HepG2 (cell line): Measurements from ENCODE around the gene GARS1. TPM values are rescaled to one million over a fixed set of nuclear protein-coding genes. Genes with fewer than 3 reads are reported as not detected.

Experiments
- CBX5 ChIP-seq: sonication (generic); formaldehyde crosslinking; IDR thresholded peaks from 2 replicates; pipeline ENCODE4 v1.4.0; 2020; ENCODE audit warnings: missing genetic modification reagents, borderline replicate concordance
- CEBPB ChIP-seq: IDR thresholded peaks from 2 replicates; pipeline ENCODE4 v1.6.1; 2011; ENCODE audit warnings: low read depth, low read length, improper control_type of control experiment, borderline replicate concordance
- FOSL1 ChIP-seq: sonication (generic); formaldehyde crosslinking; IDR thresholded peaks from 2 replicates; pipeline ENCODE4 v1.9.0; 2021; ENCODE audit warnings: missing genetic modification reagents, borderline replicate concordance
- KAT2B ChIP-seq: fragments of 150-350 bp; IDR thresholded peaks from 2 replicates; pipeline ENCODE4 v1.6.1; 2014; ENCODE audit warnings: low read depth, low read length, borderline replicate concordance
- RARG ChIP-seq: sonication (generic); formaldehyde crosslinking; IDR thresholded peaks from 2 replicates; pipeline ENCODE4 v1.4.0; 2020; ENCODE audit warnings: low read depth, mild to moderate bottlenecking, missing genetic modification reagents
- ZFP36 ChIP-seq: fragments of 150-350 bp; IDR thresholded peaks from 2 replicates; pipeline ENCODE4 v1.6.1; 2018; ENCODE audit warnings: borderline replicate concordance, low read length, low read depth; ENCODE audit not compliant: partially characterized antibody
- ZNF101 ChIP-seq: sonication (generic); formaldehyde crosslinking; IDR thresholded peaks from 2 replicates; pipeline ENCODE4 v1.4.0; 2020; ENCODE audit warnings: mild to moderate bottlenecking, low read depth, missing genetic modification reagents, borderline replicate concordance
- ZNF367 ChIP-seq: sonication (generic); formaldehyde crosslinking; IDR thresholded peaks from 2 replicates; pipeline ENCODE4 v1.4.0; 2020; ENCODE audit warnings: missing genetic modification reagents, borderline replicate concordance
- ZNF605 ChIP-seq: sonication (generic); formaldehyde crosslinking; IDR thresholded peaks from 2 replicates; pipeline ENCODE4 v1.8.0; 2022; ENCODE audit warnings: mild to moderate bottlenecking, missing genetic modification reagents
- polyA plus RNA-seq, 8 experiments: library from polyadenylated mRNA; depleted of rRNA in 3 of 8; stranded (reverse) in 7 of 8; unstranded in 1 of 8; fragments of >200 nt; fragmentation: Illumina TruSeq in 4 of 8; extraction: Trizol in 4 of 8; gene quantifications; 2 replicates each; pipeline versions ENCODE4 v1.2.1 to v1.2.3, GENCODE V29; 2011 to 2016; ENCODE audit warnings: low read depth in 4 of 8, missing spikeins in 1 of 8, mixed read lengths in 1 of 8; ENCODE audit not compliant: insufficient read depth in 1 of 8
- total RNA-seq, 5 experiments: library from RNA; depleted of rRNA; stranded (reverse); fragments of >200 nt; fragmentation: Illumina TruSeq; extraction: Trizol; gene quantifications; 2 replicates each; pipeline ENCODE4 v1.2.3, GENCODE V29; 2016; ENCODE audit warnings: low read depth in 1 of 5
- TF ChIP-seq, protein P1 (sequence below), 2 experiments: sonication (generic) in 1 of 2; formaldehyde crosslinking in 1 of 2; IDR thresholded peaks; 2 replicates each; pipeline versions ENCODE4 v1.4.0 to v1.6.1; 2016 to 2020; ENCODE audit warnings: borderline replicate concordance in 1 of 2, low read depth in 1 of 2, mild to moderate bottlenecking in 1 of 2, missing genetic modification reagents in 1 of 2
- TF ChIP-seq, protein P2 (sequence below): sonication (generic); formaldehyde crosslinking; IDR thresholded peaks from 2 replicates; pipeline ENCODE4 v1.8.0; 2022; ENCODE audit warnings: missing genetic modification reagents, mild to moderate bottlenecking, borderline replicate concordance
- TF ChIP-seq, protein P3 (sequence below), 2 experiments: IDR thresholded peaks; 2 replicates each; pipeline ENCODE4 v1.6.1; 2011 to 2012; ENCODE audit warnings: low read length in 2 of 2, borderline replicate concordance in 1 of 2, low read depth in 1 of 2, mild to moderate bottlenecking in 1 of 2, moderate library complexity in 1 of 2
- TF ChIP-seq, protein P4 (sequence below): sonication (generic); formaldehyde crosslinking; IDR thresholded peaks from 2 replicates; pipeline ENCODE4 v1.5.1; 2020; ENCODE audit warnings: missing genetic modification reagents, mild to moderate bottlenecking, borderline replicate concordance
- TF ChIP-seq, protein P5 (sequence below): sonication (generic); formaldehyde crosslinking; IDR thresholded peaks from 2 replicates; pipeline ENCODE4 v1.4.0; 2020; ENCODE audit warnings: missing genetic modification reagents

Gene GARS1
- total and polyA plus RNA-seq, 2 of the 13 experiments (the other 11 are each of a cell fraction or from before 2014, with no cell fraction given) = 140 to 460 TPM

DNA sequence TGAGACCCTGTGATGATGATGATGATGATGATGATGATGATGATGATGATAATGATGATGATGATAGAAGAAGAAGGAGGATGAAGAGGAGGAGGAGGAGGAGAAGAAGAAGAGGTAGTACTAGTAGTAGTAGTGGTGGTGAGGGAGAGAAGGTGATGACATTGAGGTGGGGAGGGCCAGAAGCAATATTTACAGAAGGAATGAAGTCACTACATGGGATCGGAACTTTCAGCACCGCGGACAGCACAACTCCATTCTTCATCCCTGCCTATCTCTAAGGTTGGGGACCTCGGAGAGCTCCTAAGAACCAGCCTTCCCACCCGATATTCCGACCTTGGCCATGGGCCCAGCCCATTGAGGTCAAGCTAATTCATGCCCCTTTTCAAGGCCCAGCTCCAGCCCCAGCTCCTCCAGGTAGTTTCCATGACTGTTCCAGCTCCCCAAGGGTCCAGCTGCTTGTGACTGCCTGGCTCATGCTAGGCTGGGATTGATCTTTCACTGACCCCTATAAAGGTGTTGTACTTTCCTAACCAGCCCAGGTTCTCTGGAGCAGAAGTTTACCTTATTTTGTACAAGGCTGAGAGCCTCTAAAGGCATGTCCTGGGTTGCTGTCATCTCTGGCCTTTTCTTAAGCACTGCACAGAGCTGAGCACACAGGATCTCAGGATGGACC is 77.3 kb downstream of the GARS1 start (continued):
- TF ChIP-seq, protein P1, sequence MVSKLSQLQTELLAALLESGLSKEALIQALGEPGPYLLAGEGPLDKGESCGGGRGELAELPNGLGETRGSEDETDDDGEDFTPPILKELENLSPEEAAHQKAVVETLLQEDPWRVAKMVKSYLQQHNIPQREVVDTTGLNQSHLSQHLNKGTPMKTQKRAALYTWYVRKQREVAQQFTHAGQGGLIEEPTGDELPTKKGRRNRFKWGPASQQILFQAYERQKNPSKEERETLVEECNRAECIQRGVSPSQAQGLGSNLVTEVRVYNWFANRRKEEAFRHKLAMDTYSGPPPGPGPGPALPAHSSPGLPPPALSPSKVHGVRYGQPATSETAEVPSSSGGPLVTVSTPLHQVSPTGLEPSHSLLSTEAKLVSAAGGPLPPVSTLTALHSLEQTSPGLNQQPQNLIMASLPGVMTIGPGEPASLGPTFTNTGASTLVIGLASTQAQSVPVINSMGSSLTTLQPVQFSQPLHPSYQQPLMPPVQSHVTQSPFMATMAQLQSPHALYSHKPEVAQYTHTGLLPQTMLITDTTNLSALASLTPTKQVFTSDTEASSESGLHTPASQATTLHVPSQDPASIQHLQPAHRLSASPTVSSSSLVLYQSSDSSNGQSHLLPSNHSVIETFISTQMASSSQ (IDR thresholded peaks at IDR 0.05; ENCODE audit: low read depth) = no peak
- TF ChIP-seq, protein P1 (CRISPR knock-in tag; IDR thresholded peaks at IDR 0.05; ENCODE audit: borderline replicate concordance) = no peak
- 0 out of 2 replicates have a peak, but pooled peaks have one; percentile 39 for TF ChIP-seq CBX5
- no peak for TF ChIP-seq ZNF101 (CRISPR knock-in tag)
- TF ChIP-seq, protein P2, sequence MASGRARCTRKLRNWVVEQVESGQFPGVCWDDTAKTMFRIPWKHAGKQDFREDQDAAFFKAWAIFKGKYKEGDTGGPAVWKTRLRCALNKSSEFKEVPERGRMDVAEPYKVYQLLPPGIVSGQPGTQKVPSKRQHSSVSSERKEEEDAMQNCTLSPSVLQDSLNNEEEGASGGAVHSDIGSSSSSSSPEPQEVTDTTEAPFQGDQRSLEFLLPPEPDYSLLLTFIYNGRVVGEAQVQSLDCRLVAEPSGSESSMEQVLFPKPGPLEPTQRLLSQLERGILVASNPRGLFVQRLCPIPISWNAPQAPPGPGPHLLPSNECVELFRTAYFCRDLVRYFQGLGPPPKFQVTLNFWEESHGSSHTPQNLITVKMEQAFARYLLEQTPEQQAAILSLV (CRISPR knock-in tag) = peak; percentile 63; the same call in 1 of the 2 replicates
- TF ChIP-seq, protein P3, sequence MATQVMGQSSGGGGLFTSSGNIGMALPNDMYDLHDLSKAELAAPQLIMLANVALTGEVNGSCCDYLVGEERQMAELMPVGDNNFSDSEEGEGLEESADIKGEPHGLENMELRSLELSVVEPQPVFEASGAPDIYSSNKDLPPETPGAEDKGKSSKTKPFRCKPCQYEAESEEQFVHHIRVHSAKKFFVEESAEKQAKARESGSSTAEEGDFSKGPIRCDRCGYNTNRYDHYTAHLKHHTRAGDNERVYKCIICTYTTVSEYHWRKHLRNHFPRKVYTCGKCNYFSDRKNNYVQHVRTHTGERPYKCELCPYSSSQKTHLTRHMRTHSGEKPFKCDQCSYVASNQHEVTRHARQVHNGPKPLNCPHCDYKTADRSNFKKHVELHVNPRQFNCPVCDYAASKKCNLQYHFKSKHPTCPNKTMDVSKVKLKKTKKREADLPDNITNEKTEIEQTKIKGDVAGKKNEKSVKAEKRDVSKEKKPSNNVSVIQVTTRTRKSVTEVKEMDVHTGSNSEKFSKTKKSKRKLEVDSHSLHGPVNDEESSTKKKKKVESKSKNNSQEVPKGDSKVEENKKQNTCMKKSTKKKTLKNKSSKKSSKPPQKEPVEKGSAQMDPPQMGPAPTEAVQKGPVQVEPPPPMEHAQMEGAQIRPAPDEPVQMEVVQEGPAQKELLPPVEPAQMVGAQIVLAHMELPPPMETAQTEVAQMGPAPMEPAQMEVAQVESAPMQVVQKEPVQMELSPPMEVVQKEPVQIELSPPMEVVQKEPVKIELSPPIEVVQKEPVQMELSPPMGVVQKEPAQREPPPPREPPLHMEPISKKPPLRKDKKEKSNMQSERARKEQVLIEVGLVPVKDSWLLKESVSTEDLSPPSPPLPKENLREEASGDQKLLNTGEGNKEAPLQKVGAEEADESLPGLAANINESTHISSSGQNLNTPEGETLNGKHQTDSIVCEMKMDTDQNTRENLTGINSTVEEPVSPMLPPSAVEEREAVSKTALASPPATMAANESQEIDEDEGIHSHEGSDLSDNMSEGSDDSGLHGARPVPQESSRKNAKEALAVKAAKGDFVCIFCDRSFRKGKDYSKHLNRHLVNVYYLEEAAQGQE (IDR thresholded peaks at IDR 0.05; ENCODE audit: borderline replicate concordance in 1 of 2, low read depth in 1 of 2, low read length in 2 of 2) = peak in 1 of 2 experiments; percentile 100
- TF ChIP-seq, protein P4, sequence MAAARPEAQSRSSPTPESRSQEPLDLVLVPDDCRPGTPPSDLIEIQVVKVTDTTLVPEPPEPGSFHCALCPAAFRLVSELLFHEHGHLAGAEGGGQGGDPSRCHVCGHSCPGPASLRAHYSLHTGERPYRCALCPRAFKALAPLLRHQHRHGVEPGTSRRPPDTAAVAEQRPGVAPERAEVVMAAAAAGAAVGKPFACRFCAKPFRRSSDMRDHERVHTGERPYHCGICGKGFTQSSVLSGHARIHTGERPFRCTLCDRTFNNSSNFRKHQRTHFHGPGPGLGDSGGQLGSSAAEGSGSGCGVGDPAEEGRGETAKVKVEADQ = no peak
- TF ChIP-seq FOSL1 (CRISPR knock-in tag) = no peak
- peak; percentile 65; the same call in 1 of the 2 replicates for TF ChIP-seq ZNF367
- TF ChIP-seq KAT2B = no peak
- TF ChIP-seq, protein P5, sequence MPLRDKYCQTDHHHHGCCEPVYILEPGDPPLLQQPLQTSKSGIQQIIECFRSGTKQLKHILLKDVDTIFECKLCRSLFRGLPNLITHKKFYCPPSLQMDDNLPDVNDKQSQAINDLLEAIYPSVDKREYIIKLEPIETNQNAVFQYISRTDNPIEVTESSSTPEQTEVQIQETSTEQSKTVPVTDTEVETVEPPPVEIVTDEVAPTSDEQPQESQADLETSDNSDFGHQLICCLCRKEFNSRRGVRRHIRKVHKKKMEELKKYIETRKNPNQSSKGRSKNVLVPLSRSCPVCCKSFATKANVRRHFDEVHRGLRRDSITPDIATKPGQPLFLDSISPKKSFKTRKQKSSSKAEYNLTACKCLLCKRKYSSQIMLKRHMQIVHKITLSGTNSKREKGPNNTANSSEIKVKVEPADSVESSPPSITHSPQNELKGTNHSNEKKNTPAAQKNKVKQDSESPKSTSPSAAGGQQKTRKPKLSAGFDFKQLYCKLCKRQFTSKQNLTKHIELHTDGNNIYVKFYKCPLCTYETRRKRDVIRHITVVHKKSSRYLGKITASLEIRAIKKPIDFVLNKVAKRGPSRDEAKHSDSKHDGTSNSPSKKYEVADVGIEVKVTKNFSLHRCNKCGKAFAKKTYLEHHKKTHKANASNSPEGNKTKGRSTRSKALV = 0 out of 2 replicates have a peak, but pooled peaks have one; percentile 41
- TF ChIP-seq ZNF605 (CRISPR knock-in tag) = peak; percentile 68
- TF ChIP-seq RARG (CRISPR knock-in tag) = no peak
- TF ChIP-seq ZFP36 = no peak
- no peak for TF ChIP-seq CEBPB
